ENCODE measurements around the gene COL4A2.
"Not testable (repeated sequence)": the region's sequence is repeated elsewhere in the genome, so short reads cannot be mapped to it uniquely, and the experiment has no call there.

Gene COL4A2

DNA sequence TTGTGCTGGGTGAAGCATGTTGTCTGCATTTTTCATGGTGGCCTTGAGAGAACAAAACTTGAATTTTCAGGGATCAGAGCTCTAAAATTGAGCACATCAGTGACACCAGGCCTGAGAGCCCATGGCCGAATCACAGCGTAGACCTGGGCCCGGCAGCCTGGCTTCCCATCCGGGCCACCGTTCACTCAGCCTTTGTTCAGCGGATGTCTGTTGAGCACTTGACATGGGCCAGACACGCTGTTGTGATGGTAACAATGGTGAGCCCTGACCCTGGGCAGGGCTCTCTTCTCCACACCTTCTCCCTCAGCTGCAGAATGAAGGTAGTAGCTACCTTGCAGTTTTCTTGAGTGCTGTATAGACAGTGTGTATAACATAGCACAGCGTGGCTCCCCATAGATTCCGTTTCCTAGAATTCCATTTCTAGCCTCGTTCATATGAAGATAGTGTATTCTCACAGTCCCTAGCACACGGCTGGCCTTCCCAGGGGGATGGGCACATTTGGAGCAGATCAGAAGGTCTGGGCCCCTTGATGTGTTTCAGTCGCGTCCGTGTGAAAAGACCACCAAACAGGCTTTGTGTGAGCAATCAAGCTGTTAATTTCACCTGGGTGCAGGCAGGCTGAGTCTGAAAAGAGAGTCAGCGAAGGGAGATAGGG is 179.1 kb downstream of the COL4A2 start:
- Histone ChIP-seq H3K4me3 (ENCODE audit: low read depth, low read length) (no peak overlapping the region), H3K27me3 (replicated peaks) (no peaks in the 10 kb centered on the region), H3K36me3 (replicated peaks) (peaks cover 91% of the 10 kb centered on the region), H3K27ac (no peak overlapping the region)
- in situ Hi-C loops (cut with HindIII; ENCODE audit: low pct_ligation_motif_present, low sequenced_read_pairs): no loop called here
- no peak for DNase-seq
- TF ChIP-seq, protein P1, sequence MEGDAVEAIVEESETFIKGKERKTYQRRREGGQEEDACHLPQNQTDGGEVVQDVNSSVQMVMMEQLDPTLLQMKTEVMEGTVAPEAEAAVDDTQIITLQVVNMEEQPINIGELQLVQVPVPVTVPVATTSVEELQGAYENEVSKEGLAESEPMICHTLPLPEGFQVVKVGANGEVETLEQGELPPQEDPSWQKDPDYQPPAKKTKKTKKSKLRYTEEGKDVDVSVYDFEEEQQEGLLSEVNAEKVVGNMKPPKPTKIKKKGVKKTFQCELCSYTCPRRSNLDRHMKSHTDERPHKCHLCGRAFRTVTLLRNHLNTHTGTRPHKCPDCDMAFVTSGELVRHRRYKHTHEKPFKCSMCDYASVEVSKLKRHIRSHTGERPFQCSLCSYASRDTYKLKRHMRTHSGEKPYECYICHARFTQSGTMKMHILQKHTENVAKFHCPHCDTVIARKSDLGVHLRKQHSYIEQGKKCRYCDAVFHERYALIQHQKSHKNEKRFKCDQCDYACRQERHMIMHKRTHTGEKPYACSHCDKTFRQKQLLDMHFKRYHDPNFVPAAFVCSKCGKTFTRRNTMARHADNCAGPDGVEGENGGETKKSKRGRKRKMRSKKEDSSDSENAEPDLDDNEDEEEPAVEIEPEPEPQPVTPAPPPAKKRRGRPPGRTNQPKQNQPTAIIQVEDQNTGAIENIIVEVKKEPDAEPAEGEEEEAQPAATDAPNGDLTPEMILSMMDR (IDR thresholded peaks at IDR 0.05; ENCODE audit: low read depth, low read length, missing control alignments): no peak

DNA sequence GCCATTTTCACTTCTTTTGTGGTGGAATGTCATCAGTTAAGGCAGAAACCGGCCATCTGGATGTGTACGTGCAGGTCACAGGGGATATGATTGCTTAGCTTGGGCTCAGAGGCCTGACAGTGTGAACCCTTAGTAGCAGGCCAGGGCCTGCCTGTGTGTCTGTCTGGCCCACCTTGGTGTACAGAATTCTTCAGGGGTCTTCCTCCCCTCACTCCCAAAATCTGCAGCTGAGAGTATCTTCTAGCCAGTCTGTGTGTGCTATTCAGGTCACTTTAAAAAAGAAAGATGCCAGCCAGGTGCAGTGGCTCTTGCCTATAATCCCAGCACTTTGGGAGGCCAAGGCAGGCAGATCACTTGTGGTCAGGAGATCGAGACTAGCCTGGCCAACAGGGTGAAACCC is 179.8 kb downstream of the COL4A2 start:
- H3K4me3 ChIP-seq (ENCODE audit: low read depth, low read length); H3K27me3 ChIP-seq (replicated peaks); in situ Hi-C loops (cut with HindIII; ENCODE audit: low pct_ligation_motif_present, low sequenced_read_pairs); DNase-seq: not testable (repeated sequence)
- H3K27ac ChIP-seq: peak overlapping the region; percentile 43
- peaks cover 97% of the 10 kb centered on the region for H3K36me3 ChIP-seq (replicated peaks)

DNA sequence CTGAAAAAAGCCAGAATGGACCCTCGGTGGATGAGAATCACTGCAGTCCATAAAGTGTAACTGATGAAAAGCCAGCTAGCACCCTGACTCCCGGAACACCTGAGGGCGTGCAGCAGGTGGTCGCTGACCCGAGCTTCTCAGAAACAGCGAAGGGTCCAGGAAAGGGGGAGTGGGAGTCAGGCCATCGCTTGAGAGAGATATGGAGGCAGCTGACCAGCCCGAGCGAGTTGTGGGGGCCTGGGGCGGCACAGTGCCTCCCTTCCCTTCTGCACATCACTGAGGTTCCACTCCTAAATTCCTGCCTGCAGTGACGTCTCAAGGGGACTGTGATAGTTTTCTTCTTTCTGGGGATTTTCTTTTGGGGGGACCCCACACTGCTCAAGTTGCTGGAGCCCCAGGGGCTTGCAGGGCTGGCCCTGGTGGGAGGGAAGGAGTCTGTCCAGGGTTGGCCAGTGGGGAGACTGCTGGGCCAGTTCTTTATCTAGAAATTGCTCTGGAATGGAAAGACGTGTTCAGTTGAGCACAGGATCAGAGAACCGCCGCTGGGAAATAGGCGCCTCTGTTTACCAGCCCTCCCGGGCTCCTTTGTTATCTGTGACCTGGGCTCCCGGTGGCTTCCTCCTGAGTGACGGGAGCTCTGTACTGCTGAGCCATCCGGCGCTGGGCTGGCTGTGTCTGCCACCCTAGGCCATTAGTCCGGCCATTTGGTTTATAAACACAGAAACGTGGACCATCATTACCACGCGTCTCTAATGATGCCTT is 183.1 kb downstream of the COL4A2 start:
- TF ChIP-seq, protein P1 (IDR thresholded peaks at IDR 0.05; ENCODE audit: low read depth, low read length, missing control alignments): no peak
- no peak overlapping the region for H3K27ac ChIP-seq
- H3K4me3 ChIP-seq (ENCODE audit: low read depth, low read length): no peak overlapping the region
- in situ Hi-C loops (cut with HindIII; ENCODE audit: low pct_ligation_motif_present, low sequenced_read_pairs): no loop called here
- no peaks in the 10 kb centered on the region for H3K27me3 ChIP-seq (replicated peaks)
- DNase-seq: no peak
- H3K36me3 ChIP-seq (replicated peaks): peaks cover 94% of the 10 kb centered on the region

DNA sequence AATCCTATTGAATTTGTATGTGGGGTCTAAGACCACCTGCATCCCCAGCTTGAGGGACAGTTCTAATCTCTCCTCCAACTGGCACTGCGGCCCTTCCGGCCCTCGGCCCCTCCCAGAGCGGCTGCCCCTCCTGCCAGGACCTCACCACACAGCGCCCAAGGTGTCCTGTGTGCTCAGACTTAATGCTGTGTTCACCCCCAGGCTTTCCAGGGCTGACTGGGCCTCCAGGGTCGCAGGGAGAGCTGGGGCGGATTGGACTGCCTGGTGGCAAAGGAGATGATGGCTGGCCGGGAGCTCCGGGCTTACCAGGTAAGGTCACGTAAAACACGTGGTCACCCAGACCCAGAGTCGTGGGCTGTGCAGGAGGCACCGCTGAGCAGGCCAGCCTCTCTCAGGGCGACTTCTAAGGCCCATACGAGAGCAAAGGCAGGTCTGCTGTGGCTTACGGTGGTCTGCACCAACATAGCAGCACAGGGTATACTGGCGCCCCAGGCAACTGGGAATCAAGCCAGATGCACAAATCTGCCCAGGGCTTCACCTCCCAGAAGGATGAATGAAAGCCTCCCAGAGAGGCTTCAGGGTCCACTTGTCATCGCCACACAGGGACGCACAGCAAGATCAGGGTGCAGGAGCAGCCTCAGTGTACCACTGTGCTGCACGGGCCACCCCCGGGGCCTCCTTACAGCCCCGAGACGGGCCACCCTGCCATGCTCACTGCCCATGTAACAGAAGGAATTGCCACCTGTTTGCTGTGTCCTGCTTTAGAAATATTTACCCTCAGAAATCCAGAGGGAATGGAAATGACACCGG is 185.0 kb downstream of the COL4A2 start:
- TF ChIP-seq, protein P1 (IDR thresholded peaks at IDR 0.05; ENCODE audit: low read depth, low read length, missing control alignments): no peak
- Histone ChIP-seq H3K27ac (no peak overlapping the region), H3K27me3 (replicated peaks) (no peaks in the 10 kb centered on the region), H3K4me3 (ENCODE audit: low read depth, low read length) (no peak overlapping the region), H3K36me3 (replicated peaks) (peaks cover 94% of the 10 kb centered on the region)
- in situ Hi-C loops (cut with HindIII; ENCODE audit: low pct_ligation_motif_present, low sequenced_read_pairs): no loop called here
- no peak for DNase-seq

DNA sequence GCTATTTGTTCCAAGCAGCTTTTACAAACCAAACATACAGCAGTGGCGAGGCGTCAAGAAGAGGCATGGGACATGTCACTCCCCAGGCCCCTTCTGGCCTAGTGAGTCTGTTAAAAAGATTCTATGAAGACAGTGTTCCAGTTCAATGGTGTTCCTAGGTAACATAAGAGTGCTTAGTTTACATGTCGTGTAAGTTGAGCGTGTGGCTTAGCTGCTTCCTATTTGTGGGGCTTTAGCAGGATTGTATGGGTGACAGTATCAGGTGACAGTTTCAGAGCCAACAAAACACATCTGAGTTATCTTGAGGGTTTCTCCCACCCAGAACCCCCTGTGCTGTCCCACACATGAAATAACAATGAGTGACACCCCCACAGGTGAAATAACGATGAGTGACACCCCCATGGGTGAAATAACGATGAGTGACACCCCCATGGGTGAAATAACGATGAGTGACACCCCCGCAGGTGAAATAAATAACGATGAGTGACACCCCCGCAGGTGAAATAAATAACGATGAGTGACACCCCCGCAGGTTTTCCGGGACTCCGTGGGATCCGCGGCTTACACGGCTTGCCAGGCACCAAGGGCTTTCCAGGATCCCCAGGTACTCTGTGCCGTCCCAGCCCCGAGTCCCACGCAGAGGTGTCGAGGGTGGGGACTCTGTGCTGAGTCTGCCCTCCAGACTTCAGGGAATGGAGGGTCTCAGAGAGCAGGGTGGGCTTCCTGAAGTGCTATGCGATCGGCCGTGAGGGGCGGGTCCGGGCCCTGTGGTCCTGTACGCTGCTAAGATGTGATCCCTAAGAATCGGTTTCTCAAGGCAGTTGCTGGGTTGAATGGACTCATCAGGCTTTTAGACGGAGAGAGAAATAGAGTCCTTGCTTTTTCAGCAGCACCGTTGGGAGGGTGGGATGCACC is 185.9 kb downstream of the COL4A2 start:
- no peak overlapping the region for H3K27ac ChIP-seq
- H3K36me3 ChIP-seq (replicated peaks): peaks cover 87% of the 10 kb centered on the region
- in situ Hi-C loops (cut with HindIII; ENCODE audit: low pct_ligation_motif_present, low sequenced_read_pairs): no loop called here
- no peaks in the 10 kb centered on the region for H3K27me3 ChIP-seq (replicated peaks)
- H3K4me3 ChIP-seq (ENCODE audit: low read depth, low read length): no peak overlapping the region
- no peak for DNase-seq
- TF ChIP-seq, protein P1 (IDR thresholded peaks at IDR 0.05; ENCODE audit: low read depth, low read length, missing control alignments): no peak
